ENCODE measurements around the gene ANKMY1.

ANKMY1 gene

DNA sequence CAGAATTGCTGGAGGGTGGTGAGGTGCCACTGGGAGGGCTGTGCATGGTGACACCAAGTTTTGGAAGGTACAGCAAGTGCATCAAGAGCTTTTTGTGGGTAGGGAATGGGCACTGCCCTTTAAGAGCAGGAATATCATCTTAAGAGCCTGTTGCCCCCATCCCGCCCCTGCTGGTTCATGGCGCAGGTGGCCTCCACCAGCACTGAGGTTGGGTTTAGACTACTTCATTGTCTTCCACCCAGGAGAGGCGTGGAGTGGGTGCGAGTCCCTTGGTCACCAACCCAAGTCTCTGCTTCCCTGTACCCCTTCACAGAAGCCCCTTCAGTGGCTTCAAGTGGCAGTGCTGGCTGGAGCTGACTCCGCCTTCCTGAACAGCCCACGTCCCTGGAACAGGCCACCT lies 18.2 kb upstream of the ANKMY1 start:
- H4K20me1 ChIP-seq (ENCODE audit: insufficient read depth, low read length, poor library complexity, severe bottlenecking): peaks cover 12% of the 10 kb centered on the region
- H3K4me1 ChIP-seq (ENCODE audit: insufficient read depth, low read length, poor library complexity, severe bottlenecking): peaks cover under 1% of the 10 kb centered on the region
- H3K27me3 ChIP-seq (ENCODE audit: insufficient read depth, low read length, poor library complexity, severe bottlenecking): no peaks in the 10 kb centered on the region
- H3F3A ChIP-seq (ENCODE audit: low read depth): no peaks in the 10 kb centered on the region
- H3K36me3 ChIP-seq (ENCODE audit: insufficient read depth, low read length): no peaks in the 10 kb centered on the region
- H3K9me3 ChIP-seq (ENCODE audit: insufficient read depth, low read depth, low read length): no peaks in the 10 kb centered on the region
- H3K79me2 ChIP-seq (ENCODE audit: insufficient read depth, low read length): peaks cover 20% of the 10 kb centered on the region; the same call in 1 of the 2 replicates
- H3K9me2 ChIP-seq (replicated peaks; ENCODE audit: low read depth, low read length): no peaks in the 10 kb centered on the region
- no peak overlapping the region for H3K4me2 ChIP-seq (ENCODE audit: low read depth, low read length, poor library complexity, severe bottlenecking)
- H3K4me3 ChIP-seq (ENCODE audit: low read length, poor library complexity, severe bottlenecking): no peak overlapping the region
- no peak for TF ChIP-seq EZH2phosphoT487 (IDR thresholded peaks at IDR 0.05; ENCODE audit: borderline replicate concordance)
- TF ChIP-seq, protein P1, sequence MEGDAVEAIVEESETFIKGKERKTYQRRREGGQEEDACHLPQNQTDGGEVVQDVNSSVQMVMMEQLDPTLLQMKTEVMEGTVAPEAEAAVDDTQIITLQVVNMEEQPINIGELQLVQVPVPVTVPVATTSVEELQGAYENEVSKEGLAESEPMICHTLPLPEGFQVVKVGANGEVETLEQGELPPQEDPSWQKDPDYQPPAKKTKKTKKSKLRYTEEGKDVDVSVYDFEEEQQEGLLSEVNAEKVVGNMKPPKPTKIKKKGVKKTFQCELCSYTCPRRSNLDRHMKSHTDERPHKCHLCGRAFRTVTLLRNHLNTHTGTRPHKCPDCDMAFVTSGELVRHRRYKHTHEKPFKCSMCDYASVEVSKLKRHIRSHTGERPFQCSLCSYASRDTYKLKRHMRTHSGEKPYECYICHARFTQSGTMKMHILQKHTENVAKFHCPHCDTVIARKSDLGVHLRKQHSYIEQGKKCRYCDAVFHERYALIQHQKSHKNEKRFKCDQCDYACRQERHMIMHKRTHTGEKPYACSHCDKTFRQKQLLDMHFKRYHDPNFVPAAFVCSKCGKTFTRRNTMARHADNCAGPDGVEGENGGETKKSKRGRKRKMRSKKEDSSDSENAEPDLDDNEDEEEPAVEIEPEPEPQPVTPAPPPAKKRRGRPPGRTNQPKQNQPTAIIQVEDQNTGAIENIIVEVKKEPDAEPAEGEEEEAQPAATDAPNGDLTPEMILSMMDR (conservative IDR thresholded peaks at IDR 0.05; ENCODE audit: low read length): no peak
- H3K9ac ChIP-seq (ENCODE audit: low read depth, low read length, poor library complexity, severe bottlenecking): no peak overlapping the region
- H2AFZ ChIP-seq (ENCODE audit: low read length): no peak overlapping the region

DNA sequence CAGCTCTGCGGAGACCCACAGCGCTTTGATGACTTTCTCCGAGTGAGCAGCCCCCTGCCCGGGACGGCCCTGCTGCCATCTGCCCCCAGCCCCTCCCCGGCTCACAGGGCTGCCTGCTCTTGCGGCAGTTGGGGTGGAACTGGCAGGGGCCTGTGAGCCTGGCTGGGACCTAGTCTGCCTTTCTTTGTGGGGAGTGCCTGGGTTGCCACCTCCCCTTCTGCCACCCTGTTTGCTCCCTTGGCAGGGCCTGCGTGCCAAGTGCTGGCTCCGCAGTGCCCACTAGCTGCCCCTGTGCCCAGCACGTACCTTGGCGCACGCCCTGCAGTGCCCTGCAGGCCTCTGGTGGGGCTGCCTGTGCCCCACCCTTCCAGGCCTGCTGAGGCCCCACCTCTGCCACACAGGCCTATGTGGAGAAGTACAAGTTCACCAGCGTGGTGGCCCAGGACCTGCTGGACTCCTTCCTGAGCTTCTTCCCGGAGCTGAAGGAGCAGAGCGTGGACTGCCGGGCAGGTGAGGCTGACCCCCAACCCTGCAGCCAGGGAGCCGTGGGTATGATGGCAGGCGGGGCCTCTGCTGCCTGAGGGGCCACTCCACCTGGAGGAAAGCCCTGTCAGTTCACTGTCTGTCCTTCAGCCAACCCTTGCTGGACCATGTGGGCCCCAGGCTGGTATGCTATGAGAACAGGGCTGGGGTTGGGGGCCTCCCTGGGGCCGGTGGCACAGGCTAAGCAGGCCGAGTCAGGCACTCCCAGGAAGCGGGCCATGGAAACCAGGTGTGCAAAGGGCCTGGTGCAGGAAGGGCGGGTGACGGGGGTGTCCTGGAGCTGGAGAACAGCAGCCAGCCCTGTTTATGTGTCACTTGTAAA lies 17.5 kb upstream of the ANKMY1 start:
- Histone ChIP-seq H3K36me3 (ENCODE audit: insufficient read depth, low read length) (no peaks in the 10 kb centered on the region), H3F3A (ENCODE audit: low read depth) (no peaks in the 10 kb centered on the region), H3K9me3 (ENCODE audit: insufficient read depth, low read depth, low read length) (no peaks in the 10 kb centered on the region), H3K27me3 (ENCODE audit: insufficient read depth, low read length, poor library complexity, severe bottlenecking) (no peaks in the 10 kb centered on the region), H4K20me1 (ENCODE audit: insufficient read depth, low read length, poor library complexity, severe bottlenecking) (peaks cover 19% of the 10 kb centered on the region), H3K4me2 (ENCODE audit: low read depth, low read length, poor library complexity, severe bottlenecking) (no peak overlapping the region), H3K9me2 (replicated peaks; ENCODE audit: low read depth, low read length) (no peaks in the 10 kb centered on the region), H3K4me1 (ENCODE audit: insufficient read depth, low read length, poor library complexity, severe bottlenecking) (peaks cover 8% of the 10 kb centered on the region), H2AFZ (ENCODE audit: low read length) (no peak overlapping the region), H3K4me3 (ENCODE audit: low read length, poor library complexity, severe bottlenecking) (no peak overlapping the region), H3K9ac (ENCODE audit: low read depth, low read length, poor library complexity, severe bottlenecking) (no peak overlapping the region), H3K79me2 (ENCODE audit: insufficient read depth, low read length) (peaks cover 27% of the 10 kb centered on the region)
- no peak for TF ChIP-seq EZH2phosphoT487 (IDR thresholded peaks at IDR 0.05; ENCODE audit: borderline replicate concordance)
- TF ChIP-seq, protein P1 (conservative IDR thresholded peaks at IDR 0.05; ENCODE audit: low read length): no peak

DNA sequence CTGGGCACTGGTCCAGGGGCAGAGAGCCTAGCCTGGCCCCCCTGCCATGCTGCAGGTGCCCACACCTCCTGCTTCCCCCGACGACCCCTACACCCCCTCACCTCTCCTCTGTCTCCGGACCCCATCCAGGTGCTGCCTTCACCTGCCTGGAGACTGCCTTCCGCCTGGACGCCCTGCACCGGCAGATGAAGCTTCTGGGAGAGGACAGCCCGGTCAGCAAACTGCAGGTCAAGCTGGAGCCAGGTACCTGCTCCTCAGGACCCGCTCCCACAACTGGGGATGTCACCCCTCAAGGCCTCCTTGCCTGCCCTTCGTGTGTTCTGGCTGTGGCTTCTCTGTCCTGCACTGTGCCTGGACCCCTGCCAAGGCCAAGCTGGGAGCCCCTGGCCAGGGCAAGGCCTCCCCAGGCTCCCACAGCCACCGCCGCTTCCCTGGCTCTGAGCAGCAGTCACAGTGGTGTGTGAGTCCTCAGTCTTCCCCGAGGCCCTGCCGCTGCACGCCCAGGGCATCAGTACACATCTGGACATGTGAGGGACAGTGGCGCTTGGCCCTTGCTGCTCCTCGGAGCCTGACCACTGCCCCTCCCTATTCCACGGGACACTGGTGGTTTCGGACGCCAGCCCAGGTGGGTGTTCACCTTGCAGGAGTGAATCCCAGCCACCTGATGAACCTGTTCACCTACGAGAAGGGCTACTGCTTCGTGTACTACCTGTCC lies 16.8 kb upstream of the ANKMY1 start:
- H3K4me3 ChIP-seq (ENCODE audit: low read length, poor library complexity, severe bottlenecking): no peak overlapping the region
- no peaks in the 10 kb centered on the region for H3K9me2 ChIP-seq (replicated peaks; ENCODE audit: low read depth, low read length)
- H4K20me1 ChIP-seq (ENCODE audit: insufficient read depth, low read length, poor library complexity, severe bottlenecking): peaks cover 27% of the 10 kb centered on the region
- H3K36me3 ChIP-seq (ENCODE audit: insufficient read depth, low read length): no peaks in the 10 kb centered on the region
- no peaks in the 10 kb centered on the region for H3K9me3 ChIP-seq (ENCODE audit: insufficient read depth, low read depth, low read length)
- no peak overlapping the region for H2AFZ ChIP-seq (ENCODE audit: low read length)
- H3K4me1 ChIP-seq (ENCODE audit: insufficient read depth, low read length, poor library complexity, severe bottlenecking): peaks cover 16% of the 10 kb centered on the region
- no peak overlapping the region for H3K9ac ChIP-seq (ENCODE audit: low read depth, low read length, poor library complexity, severe bottlenecking)
- no peaks in the 10 kb centered on the region for H3F3A ChIP-seq (ENCODE audit: low read depth)
- H3K27me3 ChIP-seq (ENCODE audit: insufficient read depth, low read length, poor library complexity, severe bottlenecking): no peaks in the 10 kb centered on the region
- H3K79me2 ChIP-seq (ENCODE audit: insufficient read depth, low read length): peaks cover 35% of the 10 kb centered on the region
- H3K4me2 ChIP-seq (ENCODE audit: low read depth, low read length, poor library complexity, severe bottlenecking): no peak overlapping the region
- TF ChIP-seq, protein P1 (conservative IDR thresholded peaks at IDR 0.05; ENCODE audit: low read length): no peak
- no peak for TF ChIP-seq EZH2phosphoT487 (IDR thresholded peaks at IDR 0.05; ENCODE audit: borderline replicate concordance)
